ENCODE results near the gene LTV1. TPM values are rescaled to one million over a fixed set of nuclear protein-coding genes. Genes with fewer than 3 reads are reported as not detected.

Gene LTV1
- total RNA-seq, 1 donor from 2014 or later: 25.4 TPM

GRCh38 chr6:143802833-143803565, 40.1 kb upstream of the LTV1 start:
- H3K27ac ChIP-seq (ENCODE audit: low read depth, low read length): no peak overlapping the region
- no peak overlapping the region for H3K9ac ChIP-seq (ENCODE audit: low read length)
- H3K4me2 ChIP-seq (ENCODE audit: low read length): no peak overlapping the region
- Mint-ChIP-seq H3K9me3 (ENCODE audit: unreplicated experiment) (peaks cover 20% of the 10 kb centered on the region), H3K4me3 (ENCODE audit: unreplicated experiment) (no peak overlapping the region), H3K27ac (ENCODE audit: unreplicated experiment) (no peak overlapping the region), H3K27me3 (ENCODE audit: low read depth, unreplicated experiment) (no peaks in the 10 kb centered on the region), H3K4me1 (ENCODE audit: low read depth, unreplicated experiment) (peaks cover 16% of the 10 kb centered on the region), H3K36me3 (ENCODE audit: low read depth, unreplicated experiment) (peaks cover 20% of the 10 kb centered on the region)
- H3K4me1 ChIP-seq (ENCODE audit: insufficient read depth, low read length): peaks cover 23% of the 10 kb centered on the region
- H3K27me3 ChIP-seq (ENCODE audit: insufficient read depth, low read length): no peaks in the 10 kb centered on the region
- FAIRE-seq: no peak
- no peaks in the 10 kb centered on the region for H4K20me1 ChIP-seq (ENCODE audit: insufficient read depth, low read length)
- no peak overlapping the region for H3K4me3 ChIP-seq (ENCODE audit: insufficient read depth, low read depth, low read length)
- no peak for TF ChIP-seq EZH2 (IDR thresholded peaks at IDR 0.05; ENCODE audit: insufficient read depth, low read length)
- no peak for TF ChIP-seq CTCF (IDR thresholded peaks at IDR 0.05; ENCODE audit: insufficient read depth, low read depth, low read length)
- no peak overlapping the region for H2AFZ ChIP-seq (ENCODE audit: low read depth, low read length)
- H3K36me3 ChIP-seq (ENCODE audit: insufficient read depth, low read length): peaks cover 5% of the 10 kb centered on the region
- H3K9me3 ChIP-seq (ENCODE audit: insufficient read depth, low read depth, low read length): no peaks in the 10 kb centered on the region
- H3K79me2 ChIP-seq (ENCODE audit: insufficient read depth, low read length): no peaks in the 10 kb centered on the region
- peak; percentile 29 for DNase-seq (ENCODE audit: low read depth)

DNA sequence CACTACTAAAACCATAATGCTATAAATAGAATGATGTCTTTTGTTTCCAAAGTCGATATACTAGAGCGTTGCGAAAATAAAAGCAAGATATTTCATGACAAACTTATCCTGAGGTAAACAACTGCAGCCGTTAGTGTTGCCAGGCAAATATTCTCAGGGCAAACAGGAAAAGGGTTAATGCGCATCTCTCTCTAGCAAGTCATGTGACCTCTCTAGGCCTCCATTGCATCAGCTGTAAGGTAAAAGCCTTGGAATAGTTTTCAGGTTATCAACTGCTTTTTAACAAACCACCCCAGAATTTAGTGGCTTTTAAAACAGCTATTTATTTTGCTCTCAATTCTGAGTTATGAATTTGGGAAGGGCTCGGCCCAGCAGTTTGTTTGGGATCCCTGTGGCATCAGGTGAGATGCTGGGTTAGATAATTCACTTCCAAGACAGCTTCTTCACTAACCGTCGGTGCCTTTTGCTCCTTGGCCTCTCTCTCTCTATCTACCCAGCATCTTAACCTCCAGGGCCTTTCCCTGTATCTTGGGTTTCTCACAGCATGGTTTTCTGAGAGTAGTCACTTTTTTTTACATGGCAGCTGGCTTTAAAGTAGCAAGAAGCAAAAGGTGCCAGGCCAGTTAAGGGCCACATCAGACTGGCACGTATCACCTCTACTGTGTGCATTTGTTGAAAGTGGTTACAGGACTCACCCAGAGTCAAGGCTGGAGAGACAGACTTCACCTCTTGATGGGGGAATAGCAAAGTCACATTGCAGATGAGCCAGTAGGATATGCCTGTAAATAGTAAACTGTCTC, 39.2 kb upstream of the LTV1 start:
- DNase-seq (ENCODE audit: low read depth): no peak
- no peak for TF ChIP-seq CTCF (IDR thresholded peaks at IDR 0.05; ENCODE audit: insufficient read depth, low read depth, low read length)
- TF ChIP-seq EZH2 (IDR thresholded peaks at IDR 0.05; ENCODE audit: insufficient read depth, low read length): no peak
- Histone ChIP-seq H3K4me3 (ENCODE audit: insufficient read depth, low read depth, low read length) (no peak overlapping the region), H3K79me2 (ENCODE audit: insufficient read depth, low read length) (no peaks in the 10 kb centered on the region), H3K27ac (ENCODE audit: low read depth, low read length) (no peak overlapping the region), H3K4me1 (ENCODE audit: insufficient read depth, low read length) (peaks cover 23% of the 10 kb centered on the region), H3K27me3 (ENCODE audit: insufficient read depth, low read length) (no peaks in the 10 kb centered on the region), H3K9me3 (ENCODE audit: insufficient read depth, low read depth, low read length) (no peaks in the 10 kb centered on the region), H3K4me2 (ENCODE audit: low read length) (no peak overlapping the region), H4K20me1 (ENCODE audit: insufficient read depth, low read length) (no peaks in the 10 kb centered on the region), H3K36me3 (ENCODE audit: insufficient read depth, low read length) (peaks cover 5% of the 10 kb centered on the region), H2AFZ (ENCODE audit: low read depth, low read length) (no peak overlapping the region), H3K9ac (ENCODE audit: low read length) (no peak overlapping the region)
- peaks cover 19% of the 10 kb centered on the region for H3K36me3 Mint-ChIP-seq (ENCODE audit: low read depth, unreplicated experiment)
- H3K27me3 Mint-ChIP-seq (ENCODE audit: low read depth, unreplicated experiment): no peaks in the 10 kb centered on the region
- FAIRE-seq: no peak
- no peak overlapping the region for H3K4me3 Mint-ChIP-seq (ENCODE audit: unreplicated experiment)
- no peak overlapping the region for H3K27ac Mint-ChIP-seq (ENCODE audit: unreplicated experiment)
- peaks cover 16% of the 10 kb centered on the region for H3K4me1 Mint-ChIP-seq (ENCODE audit: low read depth, unreplicated experiment)
- peaks cover 17% of the 10 kb centered on the region for H3K9me3 Mint-ChIP-seq (ENCODE audit: unreplicated experiment)

Measured in astrocyte (in vitro differentiated cells and primary cell).